GM10266 (cell line): ENCODE results near the gene SYNJ2.
"Not testable (repeated sequence)": the region's sequence is repeated elsewhere in the genome, so short reads cannot be mapped to it uniquely, and the experiment has no call there.

ENCODE experiments used
- DNase-seq: peaks from one replicate; pipeline ENCODE4 v3.0.0; 2012; ENCODE audit errors: extremely low spot score
- TF ChIP-seq, protein P1 (sequence below): IDR thresholded peaks from 2 replicates; pipeline ENCODE4 v1.5.1; 2012; ENCODE audit warnings: mild to moderate bottlenecking, low read depth; ENCODE audit not compliant: control insufficient read depth, insufficient read depth; ENCODE audit errors: missing control alignments

The SYNJ2 gene

DNA sequence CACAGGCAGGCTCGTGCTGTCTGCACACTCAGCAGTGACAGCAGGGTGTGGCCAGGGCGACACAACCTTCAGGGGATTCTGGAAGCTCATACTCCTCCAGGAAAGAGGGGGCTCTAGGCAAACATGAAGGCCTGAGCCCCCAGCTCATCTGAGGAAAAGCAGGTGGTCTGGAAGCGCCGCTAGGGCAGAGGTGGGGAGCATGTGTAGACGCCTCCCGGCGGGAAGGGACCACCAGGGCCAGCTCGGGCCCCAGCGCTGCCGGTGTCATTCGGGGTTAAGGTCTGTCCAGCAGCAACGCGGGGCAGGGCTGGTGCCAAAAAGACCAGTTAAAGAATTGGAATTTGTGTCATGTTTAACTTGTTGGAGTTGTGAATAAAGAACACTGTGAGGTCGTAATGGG, 39.3 kb upstream of the SYNJ2 start:
- DNase-seq: no peak
- TF ChIP-seq, protein P1, sequence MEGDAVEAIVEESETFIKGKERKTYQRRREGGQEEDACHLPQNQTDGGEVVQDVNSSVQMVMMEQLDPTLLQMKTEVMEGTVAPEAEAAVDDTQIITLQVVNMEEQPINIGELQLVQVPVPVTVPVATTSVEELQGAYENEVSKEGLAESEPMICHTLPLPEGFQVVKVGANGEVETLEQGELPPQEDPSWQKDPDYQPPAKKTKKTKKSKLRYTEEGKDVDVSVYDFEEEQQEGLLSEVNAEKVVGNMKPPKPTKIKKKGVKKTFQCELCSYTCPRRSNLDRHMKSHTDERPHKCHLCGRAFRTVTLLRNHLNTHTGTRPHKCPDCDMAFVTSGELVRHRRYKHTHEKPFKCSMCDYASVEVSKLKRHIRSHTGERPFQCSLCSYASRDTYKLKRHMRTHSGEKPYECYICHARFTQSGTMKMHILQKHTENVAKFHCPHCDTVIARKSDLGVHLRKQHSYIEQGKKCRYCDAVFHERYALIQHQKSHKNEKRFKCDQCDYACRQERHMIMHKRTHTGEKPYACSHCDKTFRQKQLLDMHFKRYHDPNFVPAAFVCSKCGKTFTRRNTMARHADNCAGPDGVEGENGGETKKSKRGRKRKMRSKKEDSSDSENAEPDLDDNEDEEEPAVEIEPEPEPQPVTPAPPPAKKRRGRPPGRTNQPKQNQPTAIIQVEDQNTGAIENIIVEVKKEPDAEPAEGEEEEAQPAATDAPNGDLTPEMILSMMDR: no peak

DNA sequence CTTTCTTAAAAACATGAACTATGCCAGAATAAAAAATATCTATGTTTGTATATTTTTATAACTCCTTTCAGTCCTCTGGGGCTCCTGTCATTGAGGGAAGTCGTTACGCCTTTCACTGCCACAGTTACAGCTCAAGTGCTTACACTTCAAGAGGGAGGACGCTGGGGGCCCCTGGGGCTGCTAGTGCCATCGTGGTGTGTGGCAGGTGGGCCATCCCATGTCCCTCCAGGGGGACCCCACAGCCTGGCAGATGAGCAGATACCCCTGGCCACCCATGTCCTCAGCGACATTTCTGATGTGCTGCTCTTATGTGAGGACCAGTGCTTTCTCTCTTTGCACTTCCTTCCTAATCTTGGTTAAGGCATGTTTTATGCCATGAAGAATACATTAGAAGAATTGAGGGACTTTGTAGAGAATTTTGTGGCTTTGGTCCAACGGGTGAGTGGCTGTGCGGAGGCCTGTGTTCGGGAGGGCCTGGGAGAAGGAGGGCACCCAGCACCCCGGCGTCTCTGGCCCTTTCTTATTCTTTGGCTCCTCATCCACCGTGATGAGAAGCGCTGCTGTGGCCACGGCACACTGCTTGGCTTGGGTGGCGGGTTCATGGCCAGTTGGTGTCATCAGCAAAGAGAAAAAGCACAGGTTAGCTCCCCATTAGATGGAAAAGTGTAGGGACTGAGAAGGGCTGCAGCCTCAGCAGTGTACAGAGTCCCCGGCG, 38.3 kb upstream of the SYNJ2 start:
- TF ChIP-seq, protein P1: no peak
- no peak for DNase-seq

DNA sequence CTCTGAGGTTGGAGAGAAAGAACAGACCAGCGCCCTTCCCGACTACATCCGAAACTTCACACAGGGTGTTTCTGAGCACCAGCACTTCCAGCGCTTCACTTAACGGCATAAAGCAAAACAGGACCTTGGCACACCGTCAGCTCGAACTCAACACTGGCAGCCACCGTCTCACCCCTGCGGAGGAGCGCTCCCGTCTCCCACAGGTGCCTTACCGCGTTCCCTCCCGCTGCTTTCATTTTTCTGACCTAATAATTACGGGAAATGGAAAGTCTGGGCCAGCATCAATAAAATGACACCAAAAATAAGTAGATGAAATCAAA, 37.7 kb upstream of the SYNJ2 start:
- no peak for DNase-seq
- TF ChIP-seq, protein P1: no peak

DNA sequence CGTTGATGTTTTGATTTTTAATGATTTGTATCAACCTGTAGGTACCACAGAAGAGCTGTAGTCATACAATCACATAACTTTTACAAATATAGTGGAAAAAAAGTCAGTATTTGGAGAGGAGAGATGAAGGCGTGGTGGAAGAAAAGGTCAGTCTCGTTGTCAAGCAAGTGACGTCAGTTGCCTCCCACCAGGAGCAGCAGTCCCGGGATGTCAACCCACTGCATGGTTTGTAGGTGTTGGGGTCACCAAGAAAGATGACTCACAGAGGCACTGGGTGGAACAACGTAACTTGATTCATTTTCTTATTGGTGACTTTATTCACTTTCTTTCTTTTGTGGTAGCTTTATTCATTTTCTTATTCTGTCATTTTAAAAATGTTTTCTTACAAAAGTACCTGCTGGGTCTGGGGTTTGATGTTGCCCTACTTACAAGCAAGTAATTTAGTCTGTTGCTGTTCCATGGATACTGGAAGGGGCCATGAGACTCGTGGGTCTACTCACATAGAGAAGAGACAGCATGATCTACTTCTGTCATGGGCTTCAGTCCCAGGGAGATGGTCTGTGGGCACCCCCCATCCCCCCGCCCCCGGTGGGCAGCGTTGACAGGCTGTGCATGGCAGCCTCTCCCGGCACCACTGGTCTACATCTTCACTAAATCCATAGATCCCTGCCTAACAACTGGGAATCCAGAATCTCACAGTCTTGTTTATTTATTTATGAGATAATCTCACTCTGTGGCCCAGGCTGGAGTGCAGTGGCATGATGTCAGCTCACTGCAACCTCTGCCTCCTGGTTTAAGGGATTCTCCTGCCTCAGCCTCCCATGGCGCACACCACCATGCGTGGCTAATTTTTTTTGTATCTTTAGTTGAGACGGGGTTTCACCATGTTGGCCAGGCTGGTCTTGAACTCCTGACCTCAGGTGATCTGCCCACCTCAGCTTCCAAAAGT, 36.4 kb upstream of the SYNJ2 start:
- no peak for DNase-seq
- TF ChIP-seq, protein P1: no peak

DNA sequence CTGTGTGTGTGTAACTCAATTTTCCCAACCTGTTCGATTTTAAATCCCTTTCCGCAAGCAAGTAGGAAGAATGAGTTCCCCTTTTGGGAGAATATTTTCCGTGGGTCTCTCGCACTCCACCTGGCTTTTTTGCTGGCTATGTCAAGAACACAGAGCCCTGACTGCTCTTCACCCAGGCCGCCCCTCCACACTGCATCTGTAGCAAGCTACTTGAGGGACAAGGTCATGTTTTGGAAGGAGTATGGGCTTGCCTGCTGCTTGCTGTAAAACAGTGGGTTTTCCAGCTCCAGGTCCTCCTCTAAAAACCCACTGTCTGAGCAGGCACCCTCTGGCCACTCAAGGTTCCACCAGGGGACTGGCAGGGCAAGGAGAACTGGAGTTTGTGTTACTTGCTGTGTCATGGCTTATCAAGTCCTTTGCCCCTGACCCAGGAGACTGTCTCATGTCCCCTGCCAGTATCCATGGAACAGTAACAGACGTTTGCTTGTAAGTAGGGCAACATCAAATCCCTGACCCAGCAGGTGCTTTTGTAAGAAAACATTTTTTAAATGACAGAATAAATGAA, 35.5 kb upstream of the SYNJ2 start:
- TF ChIP-seq, protein P1: no peak
- DNase-seq: no peak

DNA sequence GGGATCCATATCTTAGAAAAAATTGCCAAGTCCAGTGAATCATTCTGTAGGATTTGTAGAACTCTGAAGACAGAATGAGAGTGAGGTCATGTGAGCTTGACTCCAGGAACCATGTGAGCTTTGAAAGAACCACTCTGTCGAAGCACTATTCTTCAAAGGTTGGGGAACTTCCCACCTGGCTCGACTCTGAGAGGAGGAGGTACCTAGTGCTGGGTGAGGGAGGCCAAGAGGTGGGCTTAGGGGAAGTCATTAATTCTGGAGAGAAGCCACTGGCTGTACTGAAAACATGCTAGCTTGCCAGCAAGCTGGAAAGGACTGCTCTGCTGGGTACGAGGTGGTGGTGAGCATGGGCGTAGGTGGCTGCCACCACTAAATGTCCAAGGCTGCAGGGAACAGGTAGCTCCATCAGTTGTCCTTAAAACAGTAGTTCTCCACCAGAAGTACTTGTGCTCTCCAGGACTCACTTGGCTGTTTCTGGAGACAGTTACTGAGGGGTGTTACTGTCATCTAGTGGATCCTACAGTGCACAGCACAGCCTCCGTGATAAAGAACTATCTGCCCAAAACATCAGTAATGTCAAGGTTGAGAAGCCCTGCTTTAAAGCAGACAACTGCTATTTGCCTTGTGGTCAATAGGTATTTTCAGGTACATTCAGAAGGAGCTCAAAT, 34.7 kb upstream of the SYNJ2 start:
- TF ChIP-seq, protein P1: peak; percentile 69
- peak; percentile 69 for DNase-seq

DNA sequence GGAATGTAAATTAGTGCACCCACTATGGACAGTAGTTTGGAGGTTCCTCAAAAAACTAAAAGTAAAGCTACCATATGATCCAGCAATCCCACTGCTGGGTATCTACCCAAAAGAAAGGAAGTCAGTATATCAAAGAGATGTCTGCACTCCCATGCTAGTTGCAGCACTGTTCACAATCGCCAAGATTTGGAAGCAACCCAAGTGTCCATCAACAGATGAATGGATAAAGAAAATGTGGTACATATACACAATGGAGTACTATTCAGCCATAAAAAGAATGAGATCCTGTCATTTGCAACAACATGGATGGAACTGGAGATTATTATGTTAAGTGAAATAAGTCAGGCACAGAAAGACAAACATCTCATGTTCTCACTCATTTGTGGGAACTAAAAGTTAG, 30.8 kb upstream of the SYNJ2 start:
- DNase-seq: not testable (repeated sequence)
